Hepatocyte (in vitro differentiated cells): ENCODE data around the gene CLIC4. TPM values are rescaled to one million over a fixed set of nuclear protein-coding genes. Genes with fewer than 3 reads are reported as not detected.

Experiments used
- DNase-seq: peaks from one replicate; pipeline ENCODE4 v3.0.0-alpha.2; 2016; ENCODE audit warnings: low spot score
- H2AFZ ChIP-seq: fragments of 200-600 bp; sonication (generic); 2 replicates; pipeline ENCODE4 v1.6.0; 2016; ENCODE audit warnings: antibody characterized with exemption, mild to moderate bottlenecking
- H3K27ac ChIP-seq: fragments of 200-600 bp; sonication (generic); 2 replicates; pipeline ENCODE4 v1.5.1; 2016; ENCODE audit warnings: mild to moderate bottlenecking
- H3K27me3 ChIP-seq: fragments of 200-600 bp; sonication (generic); 2 replicates; pipeline ENCODE4 v1.6.1; 2016
- H3K36me3 ChIP-seq: fragments of 200-600 bp; sonication (generic); replicated peaks from 2 replicates; pipeline ENCODE4 v1.5.1; 2016; ENCODE audit warnings: low read depth; ENCODE audit not compliant: insufficient read depth
- H3K4me1 ChIP-seq: fragments of 200-600 bp; sonication (generic); 2 replicates; pipeline ENCODE4 v1.5.1; 2016; ENCODE audit warnings: mild to moderate bottlenecking, moderate library complexity; ENCODE audit not compliant: insufficient read depth
- H3K4me2 ChIP-seq: fragments of 200-600 bp; sonication (generic); 2 replicates; pipeline ENCODE4 v1.6.0; 2016
- H3K4me3 ChIP-seq: fragments of 200-600 bp; sonication (generic); 2 replicates; pipeline ENCODE4 v1.5.1; 2016; ENCODE audit warnings: mild to moderate bottlenecking
- H3K79me2 ChIP-seq: fragments of 200-600 bp; sonication (generic); 2 replicates; pipeline ENCODE4 v1.6.0; 2017; ENCODE audit warnings: mild to moderate bottlenecking
- H3K9me2 ChIP-seq: fragments of 200-600 bp; sonication (generic); replicated peaks from 2 replicates; pipeline ENCODE4 v1.6.0; 2017; ENCODE audit warnings: mild to moderate bottlenecking; ENCODE audit not compliant: insufficient read depth
- H3K9me3 ChIP-seq: fragments of 200-600 bp; sonication (generic); 2 replicates; pipeline ENCODE4 v1.5.1; 2016; ENCODE audit warnings: low read depth, mild to moderate bottlenecking
- H4K20me1 ChIP-seq: fragments of 200-600 bp; sonication (generic); 2 replicates; pipeline ENCODE4 v1.6.0; 2016; ENCODE audit warnings: mild to moderate bottlenecking; ENCODE audit not compliant: insufficient read depth, poor library complexity, severe bottlenecking
- CTCF ChIP-seq: fragments of 200-600 bp; sonication (generic); IDR thresholded peaks from 2 replicates; pipeline ENCODE4 v1.5.1; 2016; ENCODE audit warnings: antibody characterized with exemption, mild to moderate bottlenecking; ENCODE audit not compliant: poor library complexity
- EZH2 ChIP-seq: fragments of 200-600 bp; sonication (generic); IDR thresholded peaks from 2 replicates; pipeline ENCODE4 v1.6.1; 2016; ENCODE audit warnings: antibody characterized with exemption, mild to moderate bottlenecking, borderline replicate concordance
- EZH2phosphoT487 ChIP-seq: fragments of 200-600 bp; sonication (generic); IDR thresholded peaks from one replicate; pipeline ENCODE4 v1.6.1; 2018; ENCODE audit warnings: antibody characterized with exemption, mild to moderate bottlenecking, low read depth, moderate library complexity; ENCODE audit not compliant: unreplicated experiment, severe bottlenecking
- WGBS: methylation state at CpG from one replicate; pipeline ENCODE4 v1.1.6; 2016; ENCODE audit warnings: low lambda C conversion rate; ENCODE audit errors: missing lambda C conversion rate; 5-methylcytosine and 5-hydroxymethylcytosine counted together
- polyA plus RNA-seq: library from polyadenylated mRNA; unstranded; fragments of >200 nt; fragmentation: Nextera tagmentation; extraction: Ambion mirVana; gene quantifications from 2 replicates; pipeline ENCODE4 v1.2.1, GENCODE V29; 2016
- total RNA-seq: library from RNA; depleted of rRNA; stranded (reverse); fragments of >200 nt; gene quantifications from 2 replicates; pipeline ENCODE4 v1.2.3, GENCODE V29; 2014

Gene CLIC4
- total and polyA plus RNA-seq, 2 experiments from 2014 or later: 146 to 259 TPM

- Histone ChIP-seq H4K20me1 (no peaks in the 10 kb centered on the region), H3K4me2 (no peak overlapping the region), H3K9me2 (no peaks in the 10 kb centered on the region), H3K4me3 (no peak overlapping the region), H3K27me3 (no peaks in the 10 kb centered on the region), H2AFZ (no peak overlapping the region), H3K79me2 (no peaks in the 10 kb centered on the region), H3K9me3 (no peaks in the 10 kb centered on the region), H3K36me3 (no peaks in the 10 kb centered on the region), H3K4me1 (peaks cover 17% of the 10 kb centered on the region), H3K27ac (no peak overlapping the region)
- TF ChIP-seq EZH2 (no peak), CTCF (no peak), EZH2phosphoT487 (no peak)
- 89% methylated on average over 6 of the region's 6 CpGs for WGBS
- DNase-seq: no peak
These were observed 7.7 kb upstream of the CLIC4 start for GRCh38 chr1:24737368-24738117.

- H3K4me3 ChIP-seq: no peak overlapping the region
- no peak overlapping the region for H3K27ac ChIP-seq
- no peak overlapping the region for H2AFZ ChIP-seq
- H3K36me3 ChIP-seq: no peaks in the 10 kb centered on the region
- H3K9me2 ChIP-seq: no peaks in the 10 kb centered on the region
- no peaks in the 10 kb centered on the region for H3K27me3 ChIP-seq
- H3K4me2 ChIP-seq: no peak overlapping the region
- no peaks in the 10 kb centered on the region for H3K79me2 ChIP-seq
- no peaks in the 10 kb centered on the region for H3K9me3 ChIP-seq
- no peaks in the 10 kb centered on the region for H4K20me1 ChIP-seq
- WGBS: 96% methylated on average over 9 of the region's 9 CpGs
- no peak for DNase-seq
- TF ChIP-seq CTCF (no peak), EZH2 (no peak), EZH2phosphoT487 (no peak)
- peaks cover 34% of the 10 kb centered on the region for H3K4me1 ChIP-seq
These were observed 6.0 kb upstream of the CLIC4 start for GRCh38 chr1:24739241-24739640.

GRCh38 chr1:24742090-24742938, 2.9 kb upstream of the CLIC4 start:
- Histone ChIP-seq H3K4me3 (no peak overlapping the region), H3K4me2 (peak overlapping the region; percentile 75), H3K36me3 (no peaks in the 10 kb centered on the region), H2AFZ (no peak overlapping the region), H3K9me3 (no peaks in the 10 kb centered on the region), H3K4me1 (peaks cover 24% of the 10 kb centered on the region), H3K9me2 (no peaks in the 10 kb centered on the region), H4K20me1 (peaks cover 6% of the 10 kb centered on the region), H3K27me3 (no peaks in the 10 kb centered on the region), H3K79me2 (peaks cover 17% of the 10 kb centered on the region), H3K27ac (peak overlapping the region; percentile 94)
- TF ChIP-seq EZH2: no peak
- DNase-seq: peak; percentile 56
- WGBS: 61% methylated on average over 9 of the region's 9 CpGs
